GM21825 (cell line): ENCODE results near the gene GRK5.
"Not testable (repeated sequence)": the region's sequence is repeated elsewhere in the genome, so short reads cannot be mapped to it uniquely, and the experiment has no call there.

Source experiments
- ATAC-seq: cut with Tn5 transposase; IDR thresholded peaks from one replicate; pipeline ENCODE4 v1.9.1; 2021; ENCODE audit warnings: mild to moderate bottlenecking, moderate library complexity; ENCODE audit not compliant: unreplicated experiment

The GRK5 gene

GRCh38 chr10:119431773-119432135 lies 224.4 kb downstream of the GRK5 start:
- ATAC-seq, result no peak

GRCh38 chr10:119434942-119435341 lies 227.6 kb downstream of the GRK5 start:
- ATAC-seq, result not testable (repeated sequence)

DNA sequence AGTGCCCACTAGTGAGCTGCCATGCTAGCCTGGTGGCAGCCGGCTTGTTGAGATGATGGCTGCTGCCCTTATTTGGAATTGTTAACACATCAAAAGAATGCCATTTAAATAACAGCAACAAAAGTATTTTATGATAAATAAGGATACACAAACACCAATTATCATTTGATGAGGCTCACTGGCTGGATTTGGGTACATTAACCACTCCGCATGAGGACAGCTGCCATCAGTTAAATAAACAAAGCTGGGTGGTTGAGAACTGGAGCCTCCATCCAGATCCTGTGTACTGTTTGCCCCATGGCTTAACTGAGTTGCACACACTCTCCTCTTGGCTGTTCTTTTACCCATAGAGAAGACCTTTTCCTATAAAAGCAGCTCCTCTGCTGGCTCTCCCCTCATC lies 231.3 kb downstream of the GRK5 start:
- no peak for ATAC-seq

- no peak for ATAC-seq
Observed at GRCh38 chr10:119439922-119440321, 232.6 kb downstream of the GRK5 start.

- ATAC-seq, result no peak
Observed at GRCh38 chr10:119441151-119441821, 233.9 kb downstream of the GRK5 start.

DNA sequence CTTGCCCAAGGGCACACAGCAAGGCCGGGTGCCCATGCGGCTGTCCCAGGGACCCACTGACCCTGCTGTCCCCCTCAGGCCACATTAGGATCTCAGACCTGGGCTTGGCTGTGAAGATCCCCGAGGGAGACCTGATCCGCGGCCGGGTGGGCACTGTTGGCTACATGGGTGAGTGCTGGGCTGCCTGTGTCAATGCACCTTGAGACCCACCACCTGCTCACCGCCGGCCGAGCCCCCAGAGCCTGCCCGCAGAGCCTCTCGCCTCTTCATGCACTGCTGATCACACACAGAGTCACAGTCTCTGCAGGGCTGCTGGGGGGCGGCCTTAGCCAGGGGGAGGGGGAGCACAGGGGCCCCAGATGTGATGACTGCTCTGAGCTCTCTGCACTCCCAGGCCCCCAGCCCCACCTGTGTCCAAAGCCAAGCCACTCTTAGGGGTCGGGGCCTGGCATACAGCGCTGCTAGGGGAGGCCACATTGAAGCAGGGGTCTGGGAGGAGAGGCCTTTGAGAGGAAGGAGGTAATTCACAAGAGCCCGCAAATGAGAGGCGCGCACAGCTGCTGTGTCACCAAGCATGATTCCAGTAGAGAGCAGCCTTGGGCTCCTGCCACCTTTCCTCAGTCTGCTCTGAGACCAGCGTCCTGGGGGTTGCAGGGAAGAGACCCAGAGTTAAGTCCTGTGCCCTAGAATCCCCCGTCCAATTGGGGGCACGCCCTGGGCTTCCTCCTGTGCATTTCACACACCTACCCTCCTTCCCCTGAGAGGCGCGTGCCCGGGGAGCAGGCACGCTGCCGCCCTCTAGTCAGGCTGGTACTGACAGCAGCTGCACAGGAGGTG lies 234.8 kb downstream of the GRK5 start:
- ATAC-seq, result no peak

GRCh38 chr10:119442758-119443060 lies 235.3 kb downstream of the GRK5 start:
- no peak for ATAC-seq

GRCh38 chr10:119443441-119443840 lies 236.1 kb downstream of the GRK5 start:
- ATAC-seq, result no peak

DNA sequence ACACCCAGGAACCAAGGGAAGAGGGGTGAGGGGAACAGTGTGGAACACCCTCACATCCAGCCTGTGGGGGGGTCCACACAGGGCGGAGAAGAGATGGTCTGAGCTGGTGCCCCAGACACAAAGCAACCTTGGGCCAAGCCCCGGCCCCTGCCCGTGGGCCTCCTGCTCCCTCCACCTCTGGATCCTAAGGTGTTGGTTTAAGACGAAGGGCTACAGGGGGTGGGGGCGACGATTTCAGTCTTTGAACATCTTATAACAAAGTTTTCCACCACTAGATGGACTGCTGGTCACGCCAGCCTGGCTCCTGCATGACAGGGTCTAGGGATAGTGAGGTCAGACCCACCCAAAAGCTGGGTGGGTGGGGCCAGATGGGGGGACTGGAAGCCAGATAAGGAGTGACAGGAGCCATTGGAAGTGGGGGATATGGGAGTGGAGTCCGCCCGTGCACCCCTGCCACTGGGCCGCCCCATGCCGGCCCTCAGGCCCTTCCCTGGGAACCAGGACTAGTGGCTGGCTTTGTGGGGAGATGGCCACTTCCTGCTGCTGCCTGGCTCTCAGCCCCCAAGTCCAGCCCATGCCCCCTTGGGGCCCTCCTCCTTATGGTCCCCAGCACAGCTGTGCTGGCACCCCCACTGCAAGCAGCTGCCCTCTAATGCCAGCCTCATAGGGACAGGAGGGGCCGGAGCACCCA lies 236.7 kb downstream of the GRK5 start:
- no peak for ATAC-seq

DNA sequence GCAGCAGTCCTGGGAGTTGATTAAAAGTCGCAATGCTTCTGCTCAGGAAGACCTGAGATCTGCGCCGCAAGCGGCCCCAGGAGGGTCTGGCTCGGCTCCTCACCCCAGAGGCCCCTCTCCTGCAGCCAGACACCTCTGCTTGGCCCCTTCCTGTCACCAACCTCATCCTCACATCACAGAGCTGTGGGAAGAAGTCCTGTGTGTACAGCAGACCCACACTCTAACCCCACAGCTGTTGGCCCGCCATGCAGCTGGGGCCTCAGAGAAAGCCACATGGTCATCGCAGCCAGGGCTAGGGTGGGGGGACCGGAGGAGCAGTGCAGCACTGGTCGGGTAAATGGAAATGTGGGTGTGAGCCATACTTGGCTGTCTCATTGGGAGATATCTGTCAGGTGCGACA lies 237.5 kb downstream of the GRK5 start:
- no peak for ATAC-seq

GRCh38 chr10:119445311-119445934 lies 238.1 kb downstream of the GRK5 start:
- ATAC-seq, result no peak

DNA sequence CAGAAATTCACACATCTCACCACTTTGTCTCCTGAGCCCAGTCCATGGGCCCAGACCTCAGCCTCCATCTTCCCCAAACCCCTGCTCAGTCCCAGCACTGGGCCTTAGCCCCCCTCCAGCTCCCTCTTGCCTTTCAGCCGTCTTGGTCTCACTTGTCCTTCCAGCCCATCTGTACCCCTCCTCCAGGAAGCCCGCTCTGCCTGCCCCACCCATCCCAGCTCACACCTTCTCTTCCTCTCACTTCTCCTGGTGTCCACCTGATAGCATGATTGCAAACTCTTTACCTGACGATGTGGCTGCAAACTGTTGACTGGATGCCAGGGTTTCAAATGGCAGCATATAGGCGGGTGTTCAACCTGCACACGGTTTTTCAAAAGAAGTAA lies 238.6 kb downstream of the GRK5 start:
- no peak for ATAC-seq

DNA sequence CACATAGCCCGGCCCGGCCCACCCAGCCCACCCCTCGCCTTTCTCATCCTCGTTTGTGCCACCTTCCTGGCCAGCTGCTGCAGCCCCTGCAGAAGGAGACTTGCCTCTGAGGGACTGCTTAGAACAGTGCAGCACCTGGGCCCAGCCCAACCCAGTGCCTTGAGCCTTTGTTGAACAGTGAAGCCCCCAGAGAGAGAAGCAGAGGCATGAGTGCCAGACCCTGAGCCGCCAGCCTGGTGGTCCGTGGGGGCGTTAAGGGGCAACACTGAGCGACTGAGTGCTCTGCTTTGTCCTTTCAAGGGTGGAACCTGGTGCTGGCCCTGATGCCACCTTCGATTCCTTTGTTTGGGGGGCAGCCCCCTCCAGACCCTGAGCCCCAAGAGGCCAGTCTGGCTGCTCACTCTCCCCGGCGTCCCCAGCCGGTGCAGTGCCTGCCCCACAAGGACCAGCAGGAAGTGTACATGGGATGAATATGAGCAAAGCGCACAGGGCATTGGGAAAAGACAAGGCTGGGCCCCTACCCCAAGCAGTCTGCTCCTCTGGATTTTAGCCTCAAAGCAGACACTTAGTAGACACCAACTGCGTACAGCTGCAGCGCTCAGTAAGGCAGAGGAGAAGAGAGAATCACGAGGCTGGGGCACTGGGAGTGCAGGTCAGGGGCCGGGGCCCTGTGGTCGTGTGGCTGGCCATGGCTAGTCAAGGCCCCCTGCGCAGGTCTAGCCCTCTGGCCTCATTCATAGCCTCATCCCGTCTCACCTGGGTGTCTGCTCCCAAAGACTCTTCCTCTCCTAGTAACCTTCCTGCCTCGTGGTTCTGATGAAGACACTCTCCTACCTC lies 239.3 kb downstream of the GRK5 start:
- ATAC-seq, result no peak

- no peak for ATAC-seq
Observed at GRCh38 chr10:119447421-119447820, 240.1 kb downstream of the GRK5 start.

DNA sequence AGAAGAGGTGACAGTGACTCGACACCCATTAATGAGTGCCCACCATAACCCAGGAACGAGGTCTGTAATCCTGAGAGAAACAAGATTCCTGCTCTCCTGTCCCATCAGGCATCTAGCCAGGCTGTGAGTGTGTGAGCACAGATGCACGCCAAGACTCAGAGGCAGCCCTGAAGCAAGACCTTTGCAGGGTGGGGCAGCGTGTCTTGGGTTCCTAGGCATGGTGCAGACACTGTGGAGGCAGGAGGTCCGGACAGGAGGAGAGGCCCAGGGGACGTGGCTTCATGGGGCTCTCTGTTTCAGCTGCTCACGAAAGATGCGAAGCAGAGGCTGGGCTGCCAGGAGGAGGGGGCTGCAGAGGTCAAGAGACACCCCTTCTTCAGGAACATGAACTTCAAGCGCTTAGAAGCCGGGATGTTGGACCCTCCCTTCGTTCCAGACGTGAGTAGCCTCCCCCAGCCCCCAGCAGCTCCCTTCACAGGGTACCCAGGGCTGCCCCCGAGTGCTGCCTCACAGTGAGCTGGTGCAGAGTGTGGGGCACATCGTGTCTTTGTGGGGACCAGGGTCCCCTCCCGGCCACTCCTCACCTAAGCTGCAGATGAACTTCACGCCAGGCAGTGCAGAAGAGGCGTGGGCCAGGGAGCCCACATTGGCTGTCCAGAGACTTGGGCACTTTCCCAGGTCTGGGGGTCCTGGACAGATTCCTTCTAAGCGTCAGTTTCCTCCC lies 240.6 kb downstream of the GRK5 start:
- no peak for ATAC-seq

- no peak for ATAC-seq
Observed at GRCh38 chr10:119448628-119449584, 241.5 kb downstream of the GRK5 start.

DNA sequence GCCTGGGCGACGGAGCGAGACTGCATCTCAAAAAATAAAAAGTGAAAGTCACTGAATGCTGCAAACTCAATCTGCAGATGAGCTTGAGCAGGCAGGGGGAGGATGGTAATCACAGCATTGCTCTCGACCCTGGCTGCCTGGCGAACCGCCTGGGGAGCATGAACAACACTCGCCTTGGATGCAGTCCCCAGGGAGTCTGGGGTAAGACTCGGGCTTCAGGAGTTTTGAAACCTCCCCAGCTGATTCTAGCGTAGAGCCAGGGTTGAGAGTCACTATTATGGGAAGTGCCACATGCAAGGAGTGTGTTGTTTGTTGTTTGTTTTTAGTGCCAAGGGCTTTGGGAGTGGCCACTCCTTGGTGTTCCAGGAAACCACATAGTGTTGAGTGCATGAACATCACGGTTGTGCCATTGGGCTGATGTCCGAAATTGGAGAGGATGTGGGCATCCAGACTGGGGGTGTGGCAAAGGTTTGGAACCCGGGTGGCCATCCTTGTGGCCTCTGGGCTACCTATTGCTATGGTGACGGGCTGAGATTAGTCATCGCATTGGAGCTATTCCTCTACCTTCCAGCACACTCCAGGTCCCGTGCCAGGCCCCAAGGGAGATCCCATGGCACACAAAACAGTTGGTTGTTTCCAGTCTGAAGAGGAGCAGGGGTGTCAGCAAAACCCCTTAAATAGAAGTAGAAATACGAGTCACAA lies 242.5 kb downstream of the GRK5 start:
- no peak for ATAC-seq

GRCh38 chr10:119450606-119451299 lies 243.4 kb downstream of the GRK5 start:
- ATAC-seq, result no peak
